Hematopoietic multipotent progenitor cell (in vitro differentiated cells): Measurements from ENCODE around the gene NKX2-3. TPM values are rescaled to one million over a fixed set of nuclear protein-coding genes. Genes with fewer than 3 reads are reported as not detected.

Experiments used
- DNase-seq, 3 donors: peaks; one replicate each; pipeline ENCODE4 v3.0.0-alpha.2; 2011 to 2015; ENCODE audit warnings: low read depth in 2 of 3, low spot score in 2 of 3
- total RNA-seq: library from RNA; depleted of rRNA; stranded (reverse); fragments of >200 nt; gene quantifications from one replicate; pipeline ENCODE4 v1.2.3, GENCODE V29; 2012

Gene NKX2-3
- total RNA-seq, 1 donor = 15.1 TPM

DNA sequence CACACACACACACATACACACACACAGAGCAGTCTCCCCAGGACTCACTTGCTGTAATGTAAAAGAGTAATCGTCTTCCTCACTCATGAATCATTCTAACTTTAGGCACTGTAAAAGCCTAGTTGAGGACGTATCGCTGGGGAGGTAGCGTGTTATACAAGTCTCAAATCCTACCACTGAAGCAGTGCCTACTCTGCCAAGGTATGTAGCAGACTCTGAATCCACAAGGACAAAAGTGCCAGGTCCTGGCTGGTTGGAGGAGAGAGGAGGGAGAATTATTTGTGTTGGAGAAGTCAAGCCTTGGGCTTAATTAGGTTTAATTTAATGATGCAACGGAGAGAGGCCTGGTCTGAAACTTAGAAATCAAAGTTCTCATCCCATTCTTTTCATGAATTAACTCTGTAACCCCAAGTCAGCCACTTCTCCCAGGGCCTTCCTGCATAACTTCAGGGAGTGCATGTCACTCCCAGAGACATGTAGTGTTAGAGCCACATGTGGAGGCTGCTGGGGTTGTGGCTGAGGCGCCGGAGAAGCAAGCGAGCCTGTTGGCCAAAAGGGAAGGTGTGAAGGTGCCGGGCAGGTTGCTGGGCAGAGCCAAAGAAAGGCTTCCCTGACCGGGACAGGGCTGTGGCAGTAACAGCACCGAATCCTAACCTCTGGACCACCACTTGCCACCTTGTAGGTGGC is 36.7 kb downstream of the NKX2-3 start:
- DNase-seq = no peak

DNA sequence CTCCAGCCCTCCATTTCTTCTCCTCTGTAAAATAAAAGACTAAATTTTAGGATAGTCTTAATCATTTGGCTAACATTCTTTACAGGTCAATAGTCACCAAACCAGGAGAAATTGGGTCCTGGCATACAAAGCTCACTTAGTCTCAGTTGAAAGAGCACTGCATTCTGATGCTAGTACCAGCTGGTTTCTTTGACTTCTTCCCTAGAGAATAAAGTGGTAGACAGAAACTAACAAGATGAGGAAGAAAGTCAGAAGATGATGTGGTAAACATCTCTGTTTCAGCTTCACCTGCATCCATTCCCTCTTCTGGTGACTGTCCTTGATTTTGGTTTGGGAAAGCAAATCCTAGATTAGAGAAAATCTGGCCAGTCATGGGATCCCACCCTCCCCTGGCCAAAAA is 37.2 kb downstream of the NKX2-3 start:
- no peak for DNase-seq

DNA sequence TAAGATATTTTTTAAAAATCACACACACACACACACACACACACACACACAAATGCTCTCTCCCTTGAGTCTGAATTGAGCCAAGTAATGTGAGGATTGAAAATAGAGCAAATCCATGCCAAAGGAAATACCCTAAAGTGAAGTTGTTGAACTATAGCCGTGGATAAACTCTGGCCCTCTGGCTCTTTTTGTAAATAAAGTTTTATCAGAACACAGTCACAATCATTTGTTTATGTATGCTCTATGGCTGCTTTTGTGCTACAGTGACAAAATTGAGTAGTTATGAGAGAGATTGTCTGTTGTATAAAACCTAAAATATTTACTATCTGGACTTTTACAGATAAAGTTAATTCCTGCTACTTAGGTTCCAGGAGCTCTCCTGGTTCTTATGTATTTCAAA is 39.1 kb downstream of the NKX2-3 start:
- no peak for DNase-seq

DNA sequence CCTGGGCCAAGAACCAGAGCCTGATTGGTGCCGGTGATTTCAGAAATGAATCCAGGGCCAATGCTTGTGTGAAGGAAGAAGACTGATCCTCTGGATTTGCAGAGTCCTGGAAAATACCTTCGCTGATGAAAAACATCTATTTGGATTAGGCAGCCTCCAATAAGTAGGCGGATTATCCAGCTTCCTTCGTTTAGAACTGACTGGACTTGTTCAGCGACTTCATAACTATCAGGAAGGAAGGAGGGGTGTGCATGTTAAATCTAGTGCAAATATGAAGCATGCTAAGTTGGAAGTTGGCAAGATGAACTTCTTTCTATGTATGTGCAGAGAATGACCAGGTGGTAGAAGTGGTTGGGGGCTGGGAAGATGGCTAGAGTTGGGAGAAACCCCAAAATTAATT is 41.0 kb downstream of the NKX2-3 start:
- no peak for DNase-seq

DNA sequence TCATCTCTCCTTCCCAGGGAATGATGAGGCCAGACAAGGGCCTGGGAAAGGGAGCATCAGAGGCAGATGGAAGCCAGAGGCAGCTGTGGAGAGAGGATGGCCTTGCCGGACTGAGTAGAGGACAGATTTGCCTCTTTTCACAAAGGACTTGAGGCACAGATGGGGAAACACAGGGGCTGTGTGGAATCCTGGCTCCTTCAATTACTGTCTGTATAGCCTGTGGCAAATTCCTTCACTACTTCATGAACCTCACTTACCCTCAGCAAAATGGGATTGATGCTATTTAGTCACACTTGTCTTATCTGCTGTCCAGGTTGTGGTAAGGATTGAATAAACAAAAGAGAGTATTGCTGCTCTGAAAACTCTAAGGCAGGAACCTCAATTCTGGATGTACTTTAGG is 47.2 kb downstream of the NKX2-3 start:
- no peak for DNase-seq

DNA sequence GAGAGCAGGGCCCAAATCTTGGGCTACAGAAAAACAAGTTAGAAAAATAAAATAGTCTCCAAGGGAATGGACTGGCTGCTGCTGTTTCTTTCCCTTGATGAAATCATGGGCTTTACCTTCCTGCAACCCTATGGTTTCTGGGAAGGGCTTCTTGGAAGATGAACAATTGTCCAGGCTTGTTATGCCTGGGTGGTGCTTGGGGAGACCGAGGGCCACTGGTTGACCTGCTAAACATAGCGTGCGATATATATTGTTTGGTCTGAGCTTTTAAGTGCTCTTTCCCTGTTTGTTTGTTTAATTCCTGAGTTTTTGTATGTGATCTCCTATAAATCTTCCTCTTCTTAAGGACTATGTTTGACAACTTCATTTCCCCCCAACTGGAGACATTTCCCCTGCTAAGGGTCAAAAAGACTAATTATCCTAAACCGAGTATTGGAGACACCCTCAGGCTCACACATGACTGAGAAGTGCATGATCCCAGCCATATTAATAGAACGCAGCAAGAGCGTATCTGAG is 49.6 kb downstream of the NKX2-3 start:
- DNase-seq = no peak

DNA sequence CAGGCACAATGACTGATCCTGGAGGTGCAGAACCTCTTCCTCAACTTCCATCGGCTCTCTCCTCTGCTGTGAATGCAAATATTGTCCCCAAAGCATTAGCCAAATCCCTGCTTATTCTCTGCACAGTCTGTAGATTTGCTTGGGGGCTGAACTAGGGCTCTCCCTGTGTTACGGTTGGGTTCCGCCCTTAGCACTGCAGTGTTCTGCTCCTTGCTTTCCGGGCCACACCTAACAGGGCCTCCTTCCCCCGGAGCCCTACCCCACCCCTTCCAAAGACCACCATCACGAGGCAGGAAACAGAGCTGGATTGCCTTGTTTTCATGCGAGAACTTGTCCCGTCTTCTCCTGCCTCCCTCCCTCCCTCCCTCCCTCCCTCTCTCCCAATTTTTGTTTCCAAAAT is 50.9 kb downstream of the NKX2-3 start:
- DNase-seq = no peak

Other genes starting within 250 kb of the NKX2-3 start
- 1.9 TPM for gene CNNM1, start 203.6 kb upstream of the NKX2-3 start, total RNA-seq
- 14.0 TPM for gene GOT1, start 102.3 kb upstream of the NKX2-3 start, total RNA-seq
- gene SLC25A28, start 87.5 kb downstream of the NKX2-3 start, total RNA-seq = 53.1 TPM
- 9.2 TPM for gene ENTPD7, start 126.6 kb downstream of the NKX2-3 start, total RNA-seq
- 34.7 TPM for gene COX15, start 199.2 kb downstream of the NKX2-3 start, total RNA-seq
- 16.2 TPM for gene CUTC, start 199.3 kb downstream of the NKX2-3 start, total RNA-seq
- 0.27 TPM for gene ABCC2, start 249.7 kb downstream of the NKX2-3 start, total RNA-seq